Keratinocyte (primary cell): Measurements from ENCODE around the gene SLC25A34. TPM values are rescaled to one million over a fixed set of nuclear protein-coding genes. Genes with fewer than 3 reads are reported as not detected.

Experiments used
- DNase-seq: peaks from one replicate; pipeline ENCODE4 v3.0.0-alpha.2; 2011; ENCODE audit warnings: low read depth, missing footprints, low spot score
- FAIRE-seq: peaks from 2 replicates; lab custom pipeline; 2011; peaks lifted over from hg19 to GRCh38; lab: Jason Lieb, UNC
- H2AFZ ChIP-seq: 2 replicates; pipeline ENCODE4 v1.6.0; 2012; ENCODE audit warnings: low read length, control low read depth, inconsistent platforms; ENCODE audit not compliant: control insufficient read depth
- H3K27ac ChIP-seq: 2 replicates; pipeline ENCODE4 v1.5.1; 2011; ENCODE audit warnings: low read length; ENCODE audit not compliant: control insufficient read depth, insufficient read depth
- H3K27me3 ChIP-seq: 3 replicates; pipeline ENCODE4 v1.6.0; 2011; ENCODE audit warnings: low read length; ENCODE audit not compliant: control insufficient read depth, insufficient read depth; ENCODE audit errors: extremely low read depth
- H3K36me3 ChIP-seq, 2 experiments: 2 replicates in 1 of 2; 3 replicates in 1 of 2; pipeline ENCODE4 v1.5.1; 2011; ENCODE audit warnings: low read length in 2 of 2, mild to moderate bottlenecking in 1 of 2; ENCODE audit not compliant: control insufficient read depth in 2 of 2, insufficient read depth in 2 of 2; ENCODE audit errors: extremely low read depth in 1 of 2
- H3K4me1 ChIP-seq: 3 replicates; pipeline ENCODE4 v1.5.1; 2011; ENCODE audit warnings: low read length; ENCODE audit not compliant: control insufficient read depth, insufficient read depth; ENCODE audit errors: extremely low read depth
- H3K4me2 ChIP-seq: 3 replicates; pipeline ENCODE4 v1.6.0; 2011; ENCODE audit warnings: low read depth, low read length; ENCODE audit not compliant: control insufficient read depth, insufficient read depth; ENCODE audit errors: extremely low read depth
- H3K4me3 ChIP-seq, 3 experiments: fragments of 200-600 bp in 1 of 3; sonication (generic) in 1 of 3; 2 replicates in 2 of 3; 3 replicates in 1 of 3; pipeline ENCODE4 v1.5.1; 2011 to 2016; ENCODE audit warnings: low read length in 3 of 3, mild to moderate bottlenecking in 3 of 3, control low read depth in 2 of 3, inconsistent platforms in 1 of 3, low read depth in 1 of 3, mixed read lengths in 1 of 3, mixed run types in 1 of 3, moderate library complexity in 1 of 3; ENCODE audit not compliant: control insufficient read depth in 2 of 3, insufficient read depth in 2 of 3; ENCODE audit errors: extremely low read depth in 1 of 3
- H3K79me2 ChIP-seq: 2 replicates; pipeline ENCODE4 v1.6.0; 2012; ENCODE audit warnings: low read length; ENCODE audit not compliant: control insufficient read depth, insufficient read depth
- H3K9ac ChIP-seq: 3 replicates; pipeline ENCODE4 v1.6.0; 2011; ENCODE audit warnings: low read length; ENCODE audit not compliant: control insufficient read depth, insufficient read depth; ENCODE audit errors: extremely low read depth
- H3K9me1 ChIP-seq: 3 replicates; pipeline ENCODE4 v1.6.0; 2011; ENCODE audit warnings: low read length; ENCODE audit not compliant: control insufficient read depth, insufficient read depth; ENCODE audit errors: extremely low read depth
- H3K9me3 ChIP-seq: 2 replicates; pipeline ENCODE4 v1.5.1; 2012; ENCODE audit warnings: low read depth, low read length; ENCODE audit not compliant: control insufficient read depth
- H4K20me1 ChIP-seq: 3 replicates; pipeline ENCODE4 v1.6.0; 2011; ENCODE audit warnings: low read length; ENCODE audit not compliant: control insufficient read depth, insufficient read depth; ENCODE audit errors: extremely low read depth
- EZH2 ChIP-seq: IDR thresholded peaks from one replicate; pipeline ENCODE4 v1.6.1; 2012; ENCODE audit warnings: inconsistent platforms, mild to moderate bottlenecking, low read length, moderate library complexity
- dilution Hi-C: fragments of 300-500 bp; cut with MboI; formaldehyde crosslinking; loops from one replicate; pipeline ENCODE4 v1.7.0; 2020; ENCODE audit warnings: low sequenced_read_pairs; ENCODE audit not compliant: extremely low pct_ligation_motif_present
- polyA plus RNA-seq, 5 experiments: library from polyadenylated mRNA; depleted of rRNA in 3 of 5; stranded (reverse) in 3 of 5; stranded (forward) in 1 of 5; unstranded in 1 of 5; fragments of >200 nt; gene quantifications; 1 replicate in 1 of 5; 2 replicates in 3 of 5; 3 replicates in 1 of 5; pipeline versions ENCODE4 v1.2.1 to v1.2.3, GENCODE V29; 2011 to 2012; ENCODE audit warnings: missing spikeins in 2 of 5, low read depth in 1 of 5, low replicate concordance in 1 of 5
- TF ChIP-seq, protein P1 (sequence below), 3 experiments: IDR thresholded peaks in 1 of 3; conservative IDR thresholded peaks in 1 of 3; optimal IDR thresholded peaks in 1 of 3; 2 replicates in 2 of 3; 3 replicates in 1 of 3; pipeline versions ENCODE3 to v1.5.1; 2011; ENCODE audit warnings: low read length in 3 of 3, mild to moderate bottlenecking in 3 of 3, moderate library complexity in 2 of 3, control low read depth in 1 of 3, inconsistent platforms in 1 of 3; ENCODE audit not compliant: insufficient read depth in 2 of 3; ENCODE audit errors: extremely low read depth in 1 of 3

Gene SLC25A34
- polyA plus RNA-seq, 1 donor (not counting 4 experiments of a cell fraction or from before 2014, with no cell fraction given), result 0.46 TPM

DNA sequence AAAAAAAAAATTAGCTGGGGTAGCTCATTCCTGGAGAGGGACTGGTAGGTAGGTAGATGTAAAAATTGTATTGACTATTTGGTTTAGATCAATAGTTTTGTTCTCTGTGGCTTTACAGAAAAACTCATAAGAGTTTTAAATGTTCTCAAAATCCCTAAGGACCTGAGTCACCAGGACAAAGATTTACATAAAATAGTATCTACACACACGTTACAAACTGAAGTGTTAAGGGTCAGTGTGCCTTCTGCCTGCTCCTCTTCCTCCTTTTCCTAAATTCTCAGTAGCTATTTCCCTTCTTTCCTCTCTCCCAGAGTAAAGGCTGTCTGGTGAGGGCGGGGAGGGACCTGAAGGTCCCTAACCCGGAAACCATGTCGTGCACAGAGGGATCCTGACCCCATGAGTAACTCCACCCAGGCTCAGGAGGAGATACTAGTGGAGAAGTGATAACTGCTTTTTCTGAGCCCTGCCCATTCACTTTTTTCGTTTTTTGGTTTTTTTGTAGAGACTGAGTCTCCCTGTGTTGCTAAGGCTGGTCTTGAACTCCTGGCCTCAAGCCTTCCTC lies 43.9 kb upstream of the SLC25A34 start:
- no peak overlapping the region for H3K4me2 ChIP-seq
- H3K36me3 ChIP-seq, result peaks cover 3 to 14% of the 10 kb centered on the region in 2 experiments
- TF ChIP-seq, protein P1, sequence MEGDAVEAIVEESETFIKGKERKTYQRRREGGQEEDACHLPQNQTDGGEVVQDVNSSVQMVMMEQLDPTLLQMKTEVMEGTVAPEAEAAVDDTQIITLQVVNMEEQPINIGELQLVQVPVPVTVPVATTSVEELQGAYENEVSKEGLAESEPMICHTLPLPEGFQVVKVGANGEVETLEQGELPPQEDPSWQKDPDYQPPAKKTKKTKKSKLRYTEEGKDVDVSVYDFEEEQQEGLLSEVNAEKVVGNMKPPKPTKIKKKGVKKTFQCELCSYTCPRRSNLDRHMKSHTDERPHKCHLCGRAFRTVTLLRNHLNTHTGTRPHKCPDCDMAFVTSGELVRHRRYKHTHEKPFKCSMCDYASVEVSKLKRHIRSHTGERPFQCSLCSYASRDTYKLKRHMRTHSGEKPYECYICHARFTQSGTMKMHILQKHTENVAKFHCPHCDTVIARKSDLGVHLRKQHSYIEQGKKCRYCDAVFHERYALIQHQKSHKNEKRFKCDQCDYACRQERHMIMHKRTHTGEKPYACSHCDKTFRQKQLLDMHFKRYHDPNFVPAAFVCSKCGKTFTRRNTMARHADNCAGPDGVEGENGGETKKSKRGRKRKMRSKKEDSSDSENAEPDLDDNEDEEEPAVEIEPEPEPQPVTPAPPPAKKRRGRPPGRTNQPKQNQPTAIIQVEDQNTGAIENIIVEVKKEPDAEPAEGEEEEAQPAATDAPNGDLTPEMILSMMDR (optimal IDR thresholded peaks at IDR 0.05 in 1 of 3, IDR thresholded peaks at IDR 0.05 in 1 of 3, conservative IDR thresholded peaks at IDR 0.05 in 1 of 3; ENCODE audit: extremely low read depth in 1 of 3, insufficient read depth in 2 of 3, low read length in 3 of 3), result no peak
- no peak for TF ChIP-seq EZH2
- no peaks in the 10 kb centered on the region for H3K4me1 ChIP-seq
- H3K79me2 ChIP-seq, result peaks cover 85% of the 10 kb centered on the region
- H2AFZ ChIP-seq, result no peak overlapping the region
- H3K27me3 ChIP-seq, result no peaks in the 10 kb centered on the region
- FAIRE-seq, result no peak
- H3K9ac ChIP-seq, result no peak overlapping the region
- H3K9me3 ChIP-seq, result no peaks in the 10 kb centered on the region
- H3K9me1 ChIP-seq, result peaks cover 2% of the 10 kb centered on the region
- H3K27ac ChIP-seq, result no peak overlapping the region
- H4K20me1 ChIP-seq, result peaks cover 3% of the 10 kb centered on the region
- dilution Hi-C loops, result no loop called here
- DNase-seq, result no peak
- no peak overlapping the region for H3K4me3 ChIP-seq

DNA sequence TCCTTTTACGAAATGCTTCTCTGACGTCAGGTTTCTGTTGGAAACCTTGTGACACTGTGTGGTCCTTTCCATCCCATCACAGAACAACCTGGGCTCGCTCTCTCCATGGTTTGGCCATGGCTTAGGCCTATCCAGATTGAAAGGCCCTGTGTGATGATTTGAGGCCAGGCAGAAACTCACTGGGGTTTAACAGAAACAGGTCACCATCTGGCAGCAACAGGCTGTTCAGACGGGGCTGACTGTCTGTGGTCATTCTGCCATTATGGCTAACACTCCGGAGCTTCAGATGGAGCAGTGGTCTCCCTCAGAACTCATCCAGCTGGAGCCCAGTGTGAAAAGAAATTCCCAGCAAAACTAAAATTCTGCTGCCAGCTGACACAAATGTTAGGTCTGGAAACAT lies 42.7 kb upstream of the SLC25A34 start:
- Histone ChIP-seq H3K36me3 (peaks cover 3 to 15% of the 10 kb centered on the region in 2 experiments), H3K9me3 (no peaks in the 10 kb centered on the region), H3K9ac (no peak overlapping the region), H3K79me2 (peaks cover 84% of the 10 kb centered on the region), H3K4me3 (no peak overlapping the region), H3K4me2 (no peak overlapping the region), H3K9me1 (peaks cover 2% of the 10 kb centered on the region), H3K4me1 (no peaks in the 10 kb centered on the region), H3K27ac (no peak overlapping the region), H2AFZ (no peak overlapping the region), H3K27me3 (no peaks in the 10 kb centered on the region), H4K20me1 (peaks cover 6% of the 10 kb centered on the region)
- TF ChIP-seq EZH2, result no peak
- TF ChIP-seq, protein P1 (optimal IDR thresholded peaks at IDR 0.05 in 1 of 3, IDR thresholded peaks at IDR 0.05 in 1 of 3, conservative IDR thresholded peaks at IDR 0.05 in 1 of 3; ENCODE audit: extremely low read depth in 1 of 3, insufficient read depth in 2 of 3, low read length in 3 of 3), result no peak
- FAIRE-seq (no peak), DNase-seq (no peak)
- dilution Hi-C loops, result no loop called here
